Peyer's patch (tissue), 4 donors: Measurements from ENCODE around the gene ADAMTS12. TPM values are rescaled to one million over a fixed set of nuclear protein-coding genes. Genes with fewer than 3 reads are reported as not detected.

Experiments
- DNase-seq, 3 donors: peaks; one replicate each; pipeline ENCODE4 v3.0.0-alpha.2; 2017 to 2019
- H3K27ac ChIP-seq, 4 donors: fragments of 200-600 bp; sonication (generic); one replicate each; pipeline ENCODE4 v1.5.1; 2016 to 2019
- H3K27me3 ChIP-seq, 2 donors: fragments of 200-600 bp; sonication (generic); one replicate each; pipeline ENCODE4 v1.5.1; 2019
- H3K36me3 ChIP-seq, 3 donors: fragments of 200-600 bp; sonication (generic); one replicate each; pipeline ENCODE4 v1.5.1; 2016 to 2019
- H3K4me1 ChIP-seq, 4 donors: fragments of 200-600 bp; sonication (generic); one replicate each; pipeline ENCODE4 v1.5.1; 2016 to 2019
- H3K4me3 ChIP-seq, 4 donors: fragments of 200-600 bp; sonication (generic); 1 replicate in 3 of 4; 2 replicates in 1 of 4; pipeline ENCODE4 v1.5.1; 2016 to 2019; ENCODE audit warnings: mild to moderate bottlenecking in 1 of 4
- H3K9me3 ChIP-seq, 4 donors: fragments of 200-600 bp; sonication (generic); one replicate each; pipeline ENCODE4 v1.5.1; 2016 to 2019; ENCODE audit warnings: mild to moderate bottlenecking in 1 of 4
- POLR2A ChIP-seq, 2 donors: fragments of 450-650 bp; IDR thresholded peaks; one replicate each; pipeline ENCODE4 v1.5.1; 2017; ENCODE audit warnings: antibody characterized with exemption in 2 of 2, mild to moderate bottlenecking in 2 of 2, moderate library complexity in 2 of 2
- total RNA-seq, 4 donors: library from RNA; depleted of rRNA; stranded (reverse); fragments of >200 nt; gene quantifications; one replicate each; pipeline ENCODE4 v1.1.0, GENCODE V29; 2016
- TF ChIP-seq, protein P1 (sequence below), 6 experiments: fragments of 450-650 bp in 4 of 6; fragments of 200-600 bp in 2 of 6; sonication (generic) in 1 of 6; IDR thresholded peaks; one replicate each; pipeline ENCODE4 v1.5.1; 2017 to 2019; ENCODE audit warnings: antibody characterized with exemption in 6 of 6, mild to moderate bottlenecking in 3 of 6, moderate library complexity in 1 of 6

The ADAMTS12 gene
- total RNA-seq, 4 donors from 2014 or later: 0.53 to 11.6 (median 1.3) TPM

DNA sequence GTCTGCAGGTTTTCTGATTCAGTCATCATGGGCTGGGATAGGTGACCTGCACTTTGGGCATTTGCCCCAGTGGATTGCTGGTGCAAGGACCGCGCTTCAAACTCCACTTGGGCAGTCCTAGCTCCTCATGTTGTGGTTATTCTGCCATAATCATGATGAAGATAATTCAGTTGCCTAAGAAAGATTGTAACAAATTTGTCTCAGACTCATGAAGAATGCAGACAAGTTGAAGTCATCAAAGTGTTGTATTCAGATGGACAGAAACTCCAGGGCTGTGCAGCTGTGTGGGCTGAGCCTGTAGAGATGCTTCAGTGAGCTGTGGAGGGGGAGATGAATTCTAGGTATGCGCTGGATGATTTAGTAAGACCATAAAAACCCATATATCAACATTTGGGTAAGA, 412.5 kb downstream of the ADAMTS12 start:
- TF ChIP-seq POLR2A (IDR thresholded peaks at IDR 0.05): no peak
- TF ChIP-seq, protein P1, sequence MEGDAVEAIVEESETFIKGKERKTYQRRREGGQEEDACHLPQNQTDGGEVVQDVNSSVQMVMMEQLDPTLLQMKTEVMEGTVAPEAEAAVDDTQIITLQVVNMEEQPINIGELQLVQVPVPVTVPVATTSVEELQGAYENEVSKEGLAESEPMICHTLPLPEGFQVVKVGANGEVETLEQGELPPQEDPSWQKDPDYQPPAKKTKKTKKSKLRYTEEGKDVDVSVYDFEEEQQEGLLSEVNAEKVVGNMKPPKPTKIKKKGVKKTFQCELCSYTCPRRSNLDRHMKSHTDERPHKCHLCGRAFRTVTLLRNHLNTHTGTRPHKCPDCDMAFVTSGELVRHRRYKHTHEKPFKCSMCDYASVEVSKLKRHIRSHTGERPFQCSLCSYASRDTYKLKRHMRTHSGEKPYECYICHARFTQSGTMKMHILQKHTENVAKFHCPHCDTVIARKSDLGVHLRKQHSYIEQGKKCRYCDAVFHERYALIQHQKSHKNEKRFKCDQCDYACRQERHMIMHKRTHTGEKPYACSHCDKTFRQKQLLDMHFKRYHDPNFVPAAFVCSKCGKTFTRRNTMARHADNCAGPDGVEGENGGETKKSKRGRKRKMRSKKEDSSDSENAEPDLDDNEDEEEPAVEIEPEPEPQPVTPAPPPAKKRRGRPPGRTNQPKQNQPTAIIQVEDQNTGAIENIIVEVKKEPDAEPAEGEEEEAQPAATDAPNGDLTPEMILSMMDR (IDR thresholded peaks at IDR 0.05): no peak
- Histone ChIP-seq H3K9me3 (no peaks in the 10 kb centered on the region), H3K4me1 (no peaks in the 10 kb centered on the region), H3K36me3 (peaks cover 0 to 22% (median 0%) of the 10 kb centered on the region in 3 donors), H3K27ac (no peak overlapping the region), H3K4me3 (no peak overlapping the region), H3K27me3 (no peaks in the 10 kb centered on the region)
- DNase-seq: no peak

DNA sequence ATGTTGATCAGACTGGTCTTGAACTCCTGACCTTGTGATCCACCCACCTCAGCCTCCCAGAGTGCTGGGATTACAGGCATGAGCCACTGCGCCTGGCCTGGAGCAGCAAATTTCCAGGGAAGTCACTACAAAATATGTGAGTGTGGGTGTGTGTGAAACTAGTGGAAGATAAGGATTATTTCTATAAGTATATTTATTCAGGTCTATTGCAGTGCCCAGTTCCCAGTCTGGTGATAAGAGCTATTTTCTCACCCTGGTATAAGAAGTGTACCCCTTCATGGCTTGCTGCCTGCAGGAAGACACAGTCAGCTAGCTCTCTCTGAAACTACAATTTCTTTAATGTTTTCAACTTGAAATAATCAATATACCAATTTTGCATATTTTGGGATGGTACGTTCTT, 414.0 kb downstream of the ADAMTS12 start:
- Histone ChIP-seq H3K9me3 (no peaks in the 10 kb centered on the region), H3K4me1 (no peaks in the 10 kb centered on the region), H3K4me3 (no peak overlapping the region), H3K27ac (no peak overlapping the region), H3K27me3 (no peaks in the 10 kb centered on the region), H3K36me3 (peaks cover 0 to 32% (median 0%) of the 10 kb centered on the region in 3 donors)
- no peak for DNase-seq
- TF ChIP-seq POLR2A (IDR thresholded peaks at IDR 0.05): no peak
- TF ChIP-seq, protein P1 (IDR thresholded peaks at IDR 0.05): no peak

DNA sequence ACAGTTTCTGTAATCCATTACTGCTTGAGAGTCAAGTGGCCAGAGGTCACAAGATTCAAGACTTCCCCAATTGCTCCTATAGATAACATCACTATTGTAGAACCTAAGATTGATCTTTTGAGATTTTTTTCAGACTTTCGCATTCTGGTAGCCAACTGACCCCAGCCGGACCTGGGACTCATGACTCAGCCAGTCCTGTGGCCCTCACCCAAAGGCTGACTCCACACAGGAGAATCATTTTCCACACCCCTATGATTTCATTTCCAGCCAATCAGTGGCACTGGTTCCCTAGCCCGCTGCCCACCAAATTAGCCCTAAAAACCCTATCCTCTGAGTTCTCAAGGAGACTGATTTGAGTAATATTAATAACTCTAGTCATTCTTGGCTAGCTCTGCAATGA, 414.8 kb downstream of the ADAMTS12 start:
- Histone ChIP-seq H3K27me3 (no peaks in the 10 kb centered on the region), H3K27ac (no peak overlapping the region), H3K9me3 (no peaks in the 10 kb centered on the region), H3K36me3 (peaks cover 0 to 40% (median 0%) of the 10 kb centered on the region in 3 donors), H3K4me1 (no peaks in the 10 kb centered on the region), H3K4me3 (no peak overlapping the region)
- TF ChIP-seq, protein P1 (IDR thresholded peaks at IDR 0.05): no peak
- TF ChIP-seq POLR2A (IDR thresholded peaks at IDR 0.05): no peak
- DNase-seq: no peak

GRCh38 chr5:33475706-33476105, 416.1 kb downstream of the ADAMTS12 start:
- Histone ChIP-seq H3K36me3 (peaks cover 0 to 53% (median 0%) of the 10 kb centered on the region in 3 donors), H3K4me3 (no peak overlapping the region), H3K4me1 (no peaks in the 10 kb centered on the region), H3K9me3 (no peaks in the 10 kb centered on the region), H3K27me3 (no peaks in the 10 kb centered on the region), H3K27ac (no peak overlapping the region)
- no peak for DNase-seq
- TF ChIP-seq POLR2A (IDR thresholded peaks at IDR 0.05): no peak
- TF ChIP-seq, protein P1 (IDR thresholded peaks at IDR 0.05): no peak

DNA sequence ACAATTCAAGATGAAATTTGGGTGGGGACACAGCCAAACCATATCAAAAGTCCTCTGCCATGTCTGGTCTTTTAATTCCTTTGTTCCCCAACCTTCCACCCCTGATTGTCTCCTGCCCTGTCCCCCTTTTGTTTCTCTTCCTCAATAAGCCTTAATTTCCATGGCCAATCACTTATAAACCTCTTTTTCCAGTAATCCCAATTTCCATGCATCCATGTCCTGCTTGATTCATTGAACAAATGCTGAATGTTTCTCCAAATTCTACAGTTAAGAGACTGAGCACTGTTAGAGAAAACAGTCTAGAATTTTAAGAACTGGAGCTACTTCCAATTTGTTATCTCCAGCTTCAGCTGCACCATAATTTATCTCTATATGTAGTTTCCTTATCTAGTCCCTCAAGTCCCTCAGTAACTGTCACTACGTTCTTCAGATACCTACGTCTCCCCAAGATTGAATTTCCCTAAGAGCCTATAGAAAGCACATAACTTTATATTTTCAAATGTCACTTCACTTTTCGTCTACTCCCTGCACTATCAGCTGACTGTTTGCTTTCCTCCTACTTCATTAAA, 416.8 kb downstream of the ADAMTS12 start:
- DNase-seq: no peak
- Histone ChIP-seq H3K27me3 (no peaks in the 10 kb centered on the region), H3K4me3 (no peak overlapping the region), H3K36me3 (peaks cover 0 to 60% (median 0%) of the 10 kb centered on the region in 3 donors), H3K9me3 (no peaks in the 10 kb centered on the region), H3K27ac (no peak overlapping the region), H3K4me1 (no peaks in the 10 kb centered on the region)
- TF ChIP-seq, protein P1 (IDR thresholded peaks at IDR 0.05): no peak
- no peak for TF ChIP-seq POLR2A (IDR thresholded peaks at IDR 0.05)

DNA sequence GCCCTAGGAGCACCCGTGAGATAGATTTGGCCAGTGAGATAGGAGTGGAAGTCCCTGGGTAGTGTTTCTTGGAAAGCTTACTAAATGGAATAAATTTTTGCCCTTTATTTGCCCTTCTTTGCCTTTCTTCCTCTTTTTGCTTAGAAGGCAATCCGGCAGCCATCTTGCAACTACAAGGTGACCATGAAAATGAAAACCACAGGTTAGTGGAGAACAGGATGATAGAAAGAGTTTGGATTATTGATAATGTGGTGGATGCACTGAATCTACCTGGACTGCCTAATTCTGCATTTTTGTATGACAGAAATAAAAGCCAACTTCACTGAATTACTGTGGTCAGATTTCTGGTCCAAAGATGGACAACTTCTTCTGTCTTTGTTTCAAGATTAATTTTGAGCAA, 417.8 kb downstream of the ADAMTS12 start:
- no peak for DNase-seq
- Histone ChIP-seq H3K27me3 (no peaks in the 10 kb centered on the region), H3K9me3 (no peaks in the 10 kb centered on the region), H3K4me1 (no peaks in the 10 kb centered on the region), H3K27ac (no peak overlapping the region), H3K4me3 (no peak overlapping the region), H3K36me3 (peaks cover 0 to 64% (median 0%) of the 10 kb centered on the region in 3 donors)
- TF ChIP-seq, protein P1 (IDR thresholded peaks at IDR 0.05): no peak
